Right atrium auricular region (tissue), 2 donors: ENCODE results near the gene KAT7. TPM values are rescaled to one million over a fixed set of nuclear protein-coding genes. Genes with fewer than 3 reads are reported as not detected.

Experiments
- DNase-seq: peaks from one replicate; pipeline ENCODE4 v3.0.0-alpha.2; 2019; ENCODE audit warnings: low spot score
- H3K27ac ChIP-seq, 2 donors: fragments of 200-600 bp; sonication (generic); 1 replicate in 1 of 2; 2 replicates in 1 of 2; pipeline ENCODE4 v1.5.1; 2016 to 2019
- H3K27me3 ChIP-seq, 2 donors: fragments of 200-600 bp; sonication (generic); one replicate each; pipeline versions ENCODE4 v1.5.1 to v1.6.0; 2017 to 2019
- H3K36me3 ChIP-seq: fragments of 200-600 bp; sonication (generic); one replicate; pipeline ENCODE4 v1.5.1; 2016
- H3K4me1 ChIP-seq, 2 donors: fragments of 200-600 bp; sonication (generic); one replicate each; pipeline versions ENCODE4 v1.5.1 to v1.6.0; 2017 to 2019
- H3K4me3 ChIP-seq, 2 donors: fragments of 200-600 bp; sonication (generic); 1 replicate in 1 of 2; 2 replicates in 1 of 2; pipeline ENCODE4 v1.5.1; 2017 to 2019; ENCODE audit warnings: mild to moderate bottlenecking in 1 of 2, moderate library complexity in 1 of 2
- H3K9me3 ChIP-seq, 2 donors: fragments of 200-600 bp; sonication (generic); one replicate each; pipeline ENCODE4 v1.5.1; 2019
- total RNA-seq, 2 donors: library from RNA; depleted of rRNA; stranded (reverse); fragments of >200 nt; gene quantifications; one replicate each; pipeline ENCODE4 v1.1.0, GENCODE V29; 2016
- TF ChIP-seq, protein P1 (sequence below), 2 donors: fragments of 200-600 bp; sonication (generic); IDR thresholded peaks; one replicate each; pipeline ENCODE4 v1.5.1; 2019; ENCODE audit warnings: antibody characterized with exemption in 2 of 2

KAT7 gene
- total RNA-seq, 2 donors from 2014 or later, result 30.5 to 38.2 TPM

DNA sequence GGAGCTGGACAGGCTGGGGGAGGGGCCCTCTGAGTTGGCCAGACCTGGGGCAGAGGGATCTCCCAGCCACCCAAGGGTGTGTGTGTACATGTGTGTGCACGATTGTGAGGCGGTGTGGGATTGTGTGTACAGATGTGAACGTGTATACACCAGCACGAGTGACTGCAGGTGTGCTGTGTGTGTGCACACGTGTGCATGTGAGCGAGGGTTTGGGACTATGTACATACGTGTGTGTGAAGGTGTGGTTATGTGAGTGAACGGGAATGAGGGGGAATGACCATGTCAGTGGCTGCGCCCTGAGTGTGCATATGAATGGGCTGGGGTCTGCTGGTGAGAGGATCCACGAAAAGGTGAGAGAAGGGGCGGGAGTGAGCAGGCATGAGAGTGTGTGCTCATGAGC lies 81.8 kb downstream of the KAT7 start:
- no peak overlapping the region for H3K27ac ChIP-seq
- no peaks in the 10 kb centered on the region for H3K36me3 ChIP-seq
- no peak overlapping the region for H3K4me3 ChIP-seq
- no peaks in the 10 kb centered on the region for H3K27me3 ChIP-seq
- TF ChIP-seq, protein P1, sequence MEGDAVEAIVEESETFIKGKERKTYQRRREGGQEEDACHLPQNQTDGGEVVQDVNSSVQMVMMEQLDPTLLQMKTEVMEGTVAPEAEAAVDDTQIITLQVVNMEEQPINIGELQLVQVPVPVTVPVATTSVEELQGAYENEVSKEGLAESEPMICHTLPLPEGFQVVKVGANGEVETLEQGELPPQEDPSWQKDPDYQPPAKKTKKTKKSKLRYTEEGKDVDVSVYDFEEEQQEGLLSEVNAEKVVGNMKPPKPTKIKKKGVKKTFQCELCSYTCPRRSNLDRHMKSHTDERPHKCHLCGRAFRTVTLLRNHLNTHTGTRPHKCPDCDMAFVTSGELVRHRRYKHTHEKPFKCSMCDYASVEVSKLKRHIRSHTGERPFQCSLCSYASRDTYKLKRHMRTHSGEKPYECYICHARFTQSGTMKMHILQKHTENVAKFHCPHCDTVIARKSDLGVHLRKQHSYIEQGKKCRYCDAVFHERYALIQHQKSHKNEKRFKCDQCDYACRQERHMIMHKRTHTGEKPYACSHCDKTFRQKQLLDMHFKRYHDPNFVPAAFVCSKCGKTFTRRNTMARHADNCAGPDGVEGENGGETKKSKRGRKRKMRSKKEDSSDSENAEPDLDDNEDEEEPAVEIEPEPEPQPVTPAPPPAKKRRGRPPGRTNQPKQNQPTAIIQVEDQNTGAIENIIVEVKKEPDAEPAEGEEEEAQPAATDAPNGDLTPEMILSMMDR (IDR thresholded peaks at IDR 0.05), result no peak
- H3K4me1 ChIP-seq, result no peaks in the 10 kb centered on the region
- DNase-seq, result no peak
- H3K9me3 ChIP-seq, result no peaks in the 10 kb centered on the region

DNA sequence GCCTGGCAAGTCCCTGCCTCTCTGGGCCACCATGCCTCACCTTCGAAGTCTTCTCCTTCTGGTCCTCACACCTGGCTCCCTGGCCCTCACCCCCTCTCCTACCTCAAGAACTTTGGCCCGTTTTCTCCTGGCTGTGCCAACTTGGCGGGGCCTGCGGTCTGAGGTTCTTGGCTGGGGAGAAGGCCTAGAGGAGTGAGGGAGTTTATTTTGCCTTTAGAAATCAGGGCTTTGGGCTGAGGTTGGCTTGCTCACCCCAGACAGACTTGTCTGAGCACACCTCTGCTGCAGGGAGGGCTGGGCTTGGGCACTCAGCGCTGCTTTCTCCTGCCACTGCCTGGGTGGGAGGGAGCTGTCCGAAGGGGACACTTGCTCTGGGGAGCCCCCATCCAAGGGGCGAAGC lies 82.7 kb downstream of the KAT7 start:
- Histone ChIP-seq H3K27ac (no peak overlapping the region), H3K36me3 (no peaks in the 10 kb centered on the region), H3K9me3 (no peaks in the 10 kb centered on the region), H3K4me1 (no peaks in the 10 kb centered on the region), H3K4me3 (no peak overlapping the region), H3K27me3 (no peaks in the 10 kb centered on the region)
- TF ChIP-seq, protein P1 (IDR thresholded peaks at IDR 0.05), result no peak
- no peak for DNase-seq

DNA sequence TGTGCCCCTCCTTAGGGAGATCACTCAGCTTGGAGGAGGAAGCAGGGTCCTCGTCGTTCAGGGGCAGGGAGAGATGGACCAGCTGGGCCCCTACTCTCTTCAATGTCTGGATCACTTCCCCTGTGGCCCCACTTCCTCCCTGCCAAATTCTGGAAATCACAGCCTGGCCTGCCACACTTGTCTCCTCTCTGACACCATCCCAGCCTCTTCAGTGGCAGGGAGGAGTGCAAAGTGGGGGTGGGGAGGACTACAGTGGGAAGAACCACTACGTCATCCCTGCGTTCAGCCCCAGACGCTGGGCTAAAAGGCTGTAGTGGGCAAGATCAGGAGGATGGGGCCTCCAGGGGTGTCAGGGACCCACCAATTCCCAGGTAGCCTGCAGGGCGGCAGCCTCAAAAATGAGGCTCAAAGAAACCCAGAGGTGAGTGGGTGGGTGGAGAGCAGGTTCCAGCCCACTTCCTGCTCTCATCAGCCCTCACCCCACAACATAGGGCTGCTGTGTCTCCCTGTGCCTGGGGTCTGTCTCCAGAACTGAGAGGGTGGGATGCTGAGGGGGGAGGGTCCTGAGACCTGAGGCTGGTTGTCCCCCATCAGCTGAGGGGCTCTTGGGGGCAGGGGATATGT lies 84.4 kb downstream of the KAT7 start:
- Histone ChIP-seq H3K36me3 (no peaks in the 10 kb centered on the region), H3K4me1 (no peaks in the 10 kb centered on the region), H3K4me3 (no peak overlapping the region), H3K9me3 (no peaks in the 10 kb centered on the region), H3K27me3 (no peaks in the 10 kb centered on the region), H3K27ac (no peak overlapping the region)
- TF ChIP-seq, protein P1 (IDR thresholded peaks at IDR 0.05), result no peak
- no peak for DNase-seq

DNA sequence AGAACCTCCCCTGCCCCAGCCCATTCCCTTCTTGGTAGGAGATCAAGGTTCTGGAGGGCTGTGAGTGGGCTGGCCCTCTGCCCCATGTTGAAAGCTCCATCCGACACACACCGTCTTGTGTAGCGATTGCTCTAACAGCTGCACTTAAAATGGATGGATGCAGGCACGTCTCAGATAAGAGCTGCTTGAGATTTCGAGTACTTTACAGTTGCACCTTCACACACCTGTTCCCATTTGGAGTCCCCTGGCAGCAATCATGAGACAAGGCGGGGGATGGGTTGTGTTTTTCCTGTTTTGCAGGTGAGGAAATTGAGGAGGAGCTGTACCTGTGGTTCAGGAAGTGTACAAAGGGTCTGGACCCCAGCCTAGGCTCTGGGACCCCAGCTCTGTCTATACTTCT lies 85.0 kb downstream of the KAT7 start:
- Histone ChIP-seq H3K9me3 (no peaks in the 10 kb centered on the region), H3K4me1 (no peaks in the 10 kb centered on the region), H3K27me3 (no peaks in the 10 kb centered on the region), H3K4me3 (no peak overlapping the region), H3K36me3 (no peaks in the 10 kb centered on the region), H3K27ac (no peak overlapping the region)
- TF ChIP-seq, protein P1 (IDR thresholded peaks at IDR 0.05), result no peak
- DNase-seq, result no peak

DNA sequence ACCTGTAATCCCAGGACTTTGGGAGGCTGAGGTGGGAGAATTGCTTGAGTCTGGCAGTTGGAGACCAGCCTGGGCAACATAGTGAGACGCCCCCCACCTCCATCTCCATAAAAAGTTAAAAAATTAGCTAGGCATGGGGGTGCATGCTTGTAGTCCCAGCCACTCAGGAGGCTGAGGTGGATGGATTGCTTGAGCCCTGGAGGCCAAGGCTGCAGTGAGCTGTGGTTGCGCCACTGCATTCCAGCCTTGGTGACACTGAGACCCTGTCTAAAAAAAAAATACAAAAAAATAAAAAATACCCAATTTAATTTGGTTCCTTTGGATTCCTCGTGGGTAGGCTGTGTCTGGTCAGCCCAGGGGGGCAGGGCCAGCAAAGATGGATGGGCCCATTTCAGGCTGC lies 85.4 kb downstream of the KAT7 start:
- H3K36me3 ChIP-seq, result no peaks in the 10 kb centered on the region
- H3K4me3 ChIP-seq, result no peak overlapping the region
- no peak overlapping the region for H3K27ac ChIP-seq
- H3K4me1 ChIP-seq, result no peaks in the 10 kb centered on the region
- no peaks in the 10 kb centered on the region for H3K27me3 ChIP-seq
- no peak for DNase-seq
- H3K9me3 ChIP-seq, result no peaks in the 10 kb centered on the region
- TF ChIP-seq, protein P1 (IDR thresholded peaks at IDR 0.05), result no peak

DNA sequence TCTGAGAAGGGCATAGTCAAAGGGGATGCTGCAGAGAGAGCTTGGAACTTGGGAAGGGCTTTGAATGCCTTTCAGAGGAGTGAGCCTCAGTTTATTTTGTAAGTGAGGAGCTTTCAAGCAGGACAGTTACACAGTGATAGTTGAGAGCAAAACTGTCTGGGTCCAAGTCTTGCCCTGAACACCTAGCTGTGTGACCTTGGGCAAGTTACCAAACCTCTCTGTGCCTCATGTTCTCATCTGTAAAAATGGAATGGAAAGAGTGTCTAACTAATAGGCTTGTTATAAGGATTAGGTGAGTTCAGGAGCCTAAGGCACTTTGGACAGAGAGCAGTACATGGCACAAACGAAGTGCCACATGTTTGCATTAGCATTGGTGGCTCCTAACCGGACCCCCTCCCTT lies 86.4 kb downstream of the KAT7 start:
- Histone ChIP-seq H3K9me3 (no peaks in the 10 kb centered on the region), H3K4me1 (no peaks in the 10 kb centered on the region), H3K27ac (no peak overlapping the region), H3K27me3 (no peaks in the 10 kb centered on the region), H3K36me3 (no peaks in the 10 kb centered on the region), H3K4me3 (no peak overlapping the region)
- no peak for DNase-seq
- TF ChIP-seq, protein P1 (IDR thresholded peaks at IDR 0.05), result no peak
